ENCODE results near the gene STK24.

Gene STK24

GRCh38 chr13:98613591-98613990 lies 36.7 kb upstream of the STK24 start:
- Histone ChIP-seq H3K4me1 (ENCODE audit: control insufficient read depth in 1 of 2, insufficient read depth in 1 of 2, low read depth in 1 of 2, low read length in 1 of 2) (no peaks in the 10 kb centered on the region), H3K27me3 (peaks cover 20% of the 10 kb centered on the region), H3K9me3 (no peaks in the 10 kb centered on the region), H3K27ac (no peak overlapping the region), H3K4me3 (ENCODE audit: low read depth in 1 of 2, low read length in 1 of 2) (no peak overlapping the region), H3K36me3 (no peaks in the 10 kb centered on the region)
- no peak for TF ChIP-seq CTCF (IDR thresholded peaks at IDR 0.05)

DNA sequence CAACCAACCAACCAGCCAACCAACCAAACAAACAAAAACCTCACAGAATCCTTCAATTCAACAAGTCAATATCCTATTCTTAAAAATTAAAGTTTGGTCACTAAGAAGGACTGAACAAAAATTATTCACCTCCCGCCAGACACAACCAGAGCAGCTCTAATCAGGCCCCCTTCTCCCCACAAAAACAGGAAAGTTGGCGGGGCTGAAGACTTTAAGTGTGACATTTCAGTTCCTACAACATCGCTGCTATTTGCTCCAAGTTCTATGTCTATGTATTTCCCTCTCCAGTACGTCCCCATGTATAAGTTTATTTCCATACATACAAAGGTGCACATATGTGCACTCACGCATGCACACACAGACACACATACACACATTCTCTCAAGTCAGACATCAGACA lies 32.8 kb upstream of the STK24 start:
- Histone ChIP-seq H3K27ac (no peak overlapping the region), H3K36me3 (no peaks in the 10 kb centered on the region), H3K4me1 (ENCODE audit: control insufficient read depth in 1 of 2, insufficient read depth in 1 of 2, low read depth in 1 of 2, low read length in 1 of 2) (no peaks in the 10 kb centered on the region), H3K27me3 (peaks cover 32% of the 10 kb centered on the region), H3K9me3 (no peaks in the 10 kb centered on the region), H3K4me3 (ENCODE audit: low read depth in 1 of 2, low read length in 1 of 2) (no peak overlapping the region)
- TF ChIP-seq CTCF (IDR thresholded peaks at IDR 0.05), result no peak

DNA sequence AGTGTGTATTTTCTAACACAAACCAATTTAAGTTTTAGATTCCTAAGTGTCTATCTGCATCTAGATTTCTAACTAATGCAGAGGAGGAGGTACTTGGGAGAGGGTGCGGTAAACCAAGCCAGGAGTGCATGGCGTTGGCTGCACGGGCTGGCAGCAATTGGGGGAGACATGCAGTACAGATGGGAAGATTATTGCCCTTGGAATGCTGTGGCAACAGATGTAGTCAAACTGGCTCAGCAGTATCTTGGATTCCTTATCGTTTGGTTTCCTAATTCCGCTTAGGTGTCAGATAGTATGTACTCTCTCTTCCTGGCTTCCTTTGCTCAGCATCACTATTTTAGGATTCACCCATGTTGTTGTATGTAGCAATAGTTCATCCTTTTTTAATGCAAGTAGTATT lies 29.4 kb upstream of the STK24 start:
- no peak for TF ChIP-seq CTCF (IDR thresholded peaks at IDR 0.05)
- Histone ChIP-seq H3K4me3 (ENCODE audit: low read depth in 1 of 2, low read length in 1 of 2) (no peak overlapping the region), H3K36me3 (no peaks in the 10 kb centered on the region), H3K27ac (no peak overlapping the region), H3K4me1 (ENCODE audit: control insufficient read depth in 1 of 2, insufficient read depth in 1 of 2, low read depth in 1 of 2, low read length in 1 of 2) (no peaks in the 10 kb centered on the region), H3K9me3 (no peaks in the 10 kb centered on the region), H3K27me3 (peaks cover 13% of the 10 kb centered on the region)

- Histone ChIP-seq H3K36me3 (no peaks in the 10 kb centered on the region), H3K4me1 (ENCODE audit: control insufficient read depth in 1 of 2, insufficient read depth in 1 of 2, low read depth in 1 of 2, low read length in 1 of 2) (peaks cover 12 to 19% of the 10 kb centered on the region in 2 experiments), H3K27me3 (peaks cover 25% of the 10 kb centered on the region), H3K9me3 (no peaks in the 10 kb centered on the region), H3K4me3 (ENCODE audit: low read depth in 1 of 2, low read length in 1 of 2) (no peak overlapping the region), H3K27ac (no peak overlapping the region)
- no peak for TF ChIP-seq CTCF (IDR thresholded peaks at IDR 0.05)
Observed at GRCh38 chr13:98599502-98600328, 22.8 kb upstream of the STK24 start.

- Histone ChIP-seq H3K27ac (no peak overlapping the region), H3K36me3 (no peaks in the 10 kb centered on the region), H3K4me1 (ENCODE audit: control insufficient read depth in 1 of 2, insufficient read depth in 1 of 2, low read depth in 1 of 2, low read length in 1 of 2) (peaks cover 18 to 26% of the 10 kb centered on the region in 2 experiments), H3K4me3 (ENCODE audit: low read depth in 1 of 2, low read length in 1 of 2) (no peak overlapping the region), H3K9me3 (no peaks in the 10 kb centered on the region), H3K27me3 (peaks cover 25% of the 10 kb centered on the region)
- no peak for TF ChIP-seq CTCF (IDR thresholded peaks at IDR 0.05)
Observed at GRCh38 chr13:98598043-98598442, 21.1 kb upstream of the STK24 start.
